DOHH2 (cell line): ENCODE data around the gene ACTL10.

Source experiments
- EZH2phosphoT487 ChIP-seq: fragments of 200-600 bp; sonication (generic); IDR thresholded peaks from 2 replicates; pipeline ENCODE4 v1.6.1; 2017; ENCODE audit warnings: borderline replicate concordance, mild to moderate bottlenecking, antibody characterized with exemption, low read length, moderate library complexity, mixed read lengths
- TF ChIP-seq, protein P1 (sequence below): fragments of 200-600 bp; sonication (generic); IDR thresholded peaks from one replicate; pipeline ENCODE4 v1.5.1; 2014; ENCODE audit warnings: antibody characterized with exemption, mild to moderate bottlenecking, low read depth, low read length; ENCODE audit not compliant: poor library complexity, severe bottlenecking

GRCh38 chr20:33713865-33714367 lies 47.2 kb downstream of the ACTL10 start:
- TF ChIP-seq, protein P1, sequence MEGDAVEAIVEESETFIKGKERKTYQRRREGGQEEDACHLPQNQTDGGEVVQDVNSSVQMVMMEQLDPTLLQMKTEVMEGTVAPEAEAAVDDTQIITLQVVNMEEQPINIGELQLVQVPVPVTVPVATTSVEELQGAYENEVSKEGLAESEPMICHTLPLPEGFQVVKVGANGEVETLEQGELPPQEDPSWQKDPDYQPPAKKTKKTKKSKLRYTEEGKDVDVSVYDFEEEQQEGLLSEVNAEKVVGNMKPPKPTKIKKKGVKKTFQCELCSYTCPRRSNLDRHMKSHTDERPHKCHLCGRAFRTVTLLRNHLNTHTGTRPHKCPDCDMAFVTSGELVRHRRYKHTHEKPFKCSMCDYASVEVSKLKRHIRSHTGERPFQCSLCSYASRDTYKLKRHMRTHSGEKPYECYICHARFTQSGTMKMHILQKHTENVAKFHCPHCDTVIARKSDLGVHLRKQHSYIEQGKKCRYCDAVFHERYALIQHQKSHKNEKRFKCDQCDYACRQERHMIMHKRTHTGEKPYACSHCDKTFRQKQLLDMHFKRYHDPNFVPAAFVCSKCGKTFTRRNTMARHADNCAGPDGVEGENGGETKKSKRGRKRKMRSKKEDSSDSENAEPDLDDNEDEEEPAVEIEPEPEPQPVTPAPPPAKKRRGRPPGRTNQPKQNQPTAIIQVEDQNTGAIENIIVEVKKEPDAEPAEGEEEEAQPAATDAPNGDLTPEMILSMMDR, result no peak
- TF ChIP-seq EZH2phosphoT487, result no peak
